ENCODE data around the gene TIPARP.

The TIPARP gene

GRCh38 chr3:156750874-156751245 lies 76.5 kb downstream of the TIPARP start:
- no peak for TF ChIP-seq CTCF (IDR thresholded peaks at IDR 0.05; ENCODE audit: borderline replicate concordance, insufficient read depth, low read depth, low read length)
- no peak overlapping the region for H3K4me3 ChIP-seq (ENCODE audit: low read depth, low read length)

DNA sequence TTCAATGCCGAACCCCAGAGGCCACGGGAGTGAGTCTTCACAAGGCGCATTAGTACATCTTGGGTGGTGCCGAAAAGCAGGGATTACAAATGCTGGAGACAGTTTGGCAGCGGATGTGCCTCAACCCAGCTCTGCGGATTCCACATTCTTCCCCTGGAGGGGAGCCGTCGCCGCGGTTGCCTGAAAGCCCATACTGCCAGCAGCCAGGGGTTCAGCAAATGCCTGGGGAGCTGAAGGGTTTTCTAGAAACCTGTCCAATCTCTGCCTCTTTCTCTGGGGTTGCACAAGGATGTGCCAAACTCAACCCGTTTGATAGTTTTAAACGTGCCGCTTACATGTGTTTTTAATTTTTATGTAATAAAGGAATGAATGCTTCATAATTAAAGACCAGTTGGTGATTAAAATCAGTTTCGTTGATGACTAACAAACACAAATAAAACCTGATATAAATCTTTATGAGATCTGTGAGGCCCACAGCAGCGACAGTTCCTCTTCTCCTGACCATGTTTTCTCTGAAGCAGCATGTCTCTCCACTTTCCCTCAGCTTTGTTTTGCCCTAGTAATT lies 77.2 kb downstream of the TIPARP start:
- no peak overlapping the region for H3K4me3 ChIP-seq (ENCODE audit: low read depth, low read length)
- no peak for TF ChIP-seq CTCF (IDR thresholded peaks at IDR 0.05; ENCODE audit: borderline replicate concordance, insufficient read depth, low read depth, low read length)

Data from GM12875 (cell line).